GM15510 (cell line): ENCODE results near the gene FRK.

Source experiments
- POLR2A ChIP-seq: IDR thresholded peaks from 3 replicates; pipeline ENCODE4 v1.6.1; 2011; ENCODE audit warnings: borderline replicate concordance; ENCODE audit not compliant: insufficient read length; ENCODE audit errors: extremely low read depth

Gene FRK

DNA sequence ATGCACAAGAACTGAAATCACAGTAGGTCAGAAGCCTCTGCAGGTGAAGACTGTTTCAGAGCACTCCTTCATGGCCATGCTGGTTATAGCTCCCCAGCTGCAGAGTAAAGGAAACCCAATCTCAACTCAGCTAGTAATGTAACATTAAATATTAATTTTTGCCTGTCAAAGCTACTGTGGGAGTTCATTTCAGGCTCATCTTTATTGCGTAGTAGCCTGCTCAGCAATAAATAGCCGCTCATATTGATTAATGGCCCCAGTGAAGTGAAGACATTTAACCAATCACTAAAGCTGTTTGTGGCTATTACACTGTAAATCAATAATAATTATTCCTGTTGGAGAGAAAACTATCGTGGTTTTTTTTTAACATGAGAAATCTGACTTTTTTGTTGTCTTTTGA is 101.7 kb downstream of the FRK start:
- TF ChIP-seq POLR2A: no peak

DNA sequence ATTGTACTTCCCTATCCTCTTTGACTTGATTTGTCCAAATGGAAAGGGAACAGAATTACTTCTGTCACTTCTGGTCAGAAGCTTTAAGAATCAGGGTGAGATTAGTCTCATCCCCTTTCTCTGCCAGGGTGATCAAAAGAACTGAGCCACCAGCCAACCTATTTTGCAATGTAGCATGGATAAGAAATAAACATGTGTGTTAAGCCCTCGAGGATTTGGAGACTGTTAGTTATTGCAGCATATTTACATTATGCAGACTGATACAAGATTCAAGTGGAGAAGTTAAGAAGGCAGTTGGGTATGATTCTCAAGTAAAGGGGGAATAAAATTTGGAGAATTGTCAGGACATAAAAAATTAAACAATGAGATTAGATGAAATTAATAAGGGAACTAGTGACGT is 106.0 kb downstream of the FRK start:
- TF ChIP-seq POLR2A: no peak

DNA sequence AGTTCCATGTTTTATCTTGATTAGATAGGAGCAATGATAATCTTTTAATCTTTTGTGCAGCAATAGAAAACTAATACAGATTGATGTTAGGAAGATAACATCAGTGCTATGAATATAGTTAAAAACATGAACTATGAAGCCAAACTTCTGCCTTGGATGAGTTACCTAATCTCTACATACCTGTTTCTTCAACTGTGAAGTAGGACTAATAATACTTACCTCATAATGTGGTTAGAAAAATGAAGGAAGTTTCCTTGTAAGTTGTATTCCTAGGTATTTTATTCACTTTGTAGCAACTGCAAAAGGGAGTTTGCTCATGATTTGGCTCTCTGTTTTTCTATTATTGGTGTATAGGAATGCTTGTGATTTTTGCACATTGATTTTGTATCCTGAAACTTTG is 111.9 kb downstream of the FRK start:
- TF ChIP-seq POLR2A: no peak

DNA sequence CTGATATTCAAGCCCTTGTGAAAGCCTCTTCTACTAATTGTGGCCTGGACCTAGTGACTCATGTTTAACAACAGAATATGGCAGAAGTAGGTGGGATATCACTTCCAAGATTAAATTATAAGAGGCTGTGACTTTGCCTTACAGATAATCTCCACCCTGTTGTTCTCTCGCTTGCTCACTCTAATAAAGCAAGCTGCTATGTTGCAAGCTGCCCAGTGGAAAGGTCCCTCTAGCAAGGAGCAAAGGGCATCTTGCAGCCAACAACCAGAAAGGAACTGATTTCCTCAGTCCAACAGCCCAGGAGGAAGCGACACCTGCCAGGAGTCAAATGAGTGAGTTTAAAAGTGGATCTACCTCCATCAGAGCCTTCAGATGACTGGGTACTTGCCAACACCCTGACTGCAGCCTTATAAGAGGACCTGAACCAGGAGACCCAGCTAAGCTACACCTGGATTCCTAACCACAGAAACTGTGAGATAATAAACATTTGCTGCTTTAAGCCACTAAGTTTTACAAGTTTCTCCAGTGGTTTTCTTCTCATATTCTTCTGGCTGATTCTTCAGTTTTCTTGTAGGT is 112.6 kb downstream of the FRK start:
- TF ChIP-seq POLR2A: no peak

- no peak for TF ChIP-seq POLR2A
These were observed 114.9 kb downstream of the FRK start for GRCh38 chr6:115945812-115946211.

- TF ChIP-seq POLR2A: no peak
These were observed 115.4 kb downstream of the FRK start for GRCh38 chr6:115945306-115945705.

GRCh38 chr6:115935361-115935760 is 125.3 kb downstream of the FRK start:
- TF ChIP-seq POLR2A: no peak

DNA sequence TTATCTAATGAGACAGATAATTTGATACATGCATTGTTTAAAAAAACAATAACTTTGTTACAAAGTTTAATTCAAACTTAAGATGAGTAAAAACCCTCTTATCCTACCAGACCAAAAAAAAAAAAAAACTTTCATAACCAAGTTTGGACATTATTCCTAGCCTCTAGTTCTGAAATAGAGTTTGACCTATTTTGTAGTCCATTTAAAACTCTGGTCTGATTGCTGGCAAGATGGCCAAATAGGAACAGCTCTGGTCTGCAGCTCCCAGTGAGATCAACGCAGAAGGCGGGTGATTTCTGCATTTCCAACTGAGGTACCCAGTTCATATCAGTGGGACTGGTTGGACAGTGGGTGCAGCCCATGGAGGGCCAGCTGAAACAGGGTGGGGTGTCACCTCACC is 125.9 kb downstream of the FRK start:
- no peak for TF ChIP-seq POLR2A

DNA sequence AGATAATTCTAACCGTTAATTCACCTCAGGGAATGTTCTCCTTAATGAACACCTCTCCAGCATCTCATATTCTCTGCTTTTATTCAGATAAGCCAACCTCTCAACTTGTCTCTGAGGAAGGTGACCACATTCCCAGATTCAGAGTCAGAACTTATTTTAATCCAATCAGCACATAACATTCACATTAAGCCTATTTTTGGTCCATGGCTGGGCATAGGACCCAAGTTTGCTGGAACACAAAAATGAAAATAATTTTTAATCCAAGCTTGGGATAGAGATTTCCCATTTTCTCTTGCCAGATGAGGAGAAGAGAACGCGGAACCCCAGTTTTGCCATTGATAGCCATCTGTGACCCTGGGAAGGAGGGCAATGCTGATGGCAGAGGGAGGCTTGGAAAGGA is 126.5 kb downstream of the FRK start:
- TF ChIP-seq POLR2A: no peak

- no peak for TF ChIP-seq POLR2A
These were observed 128.2 kb downstream of the FRK start for GRCh38 chr6:115932481-115932880.

- TF ChIP-seq POLR2A: no peak
These were observed 137.7 kb downstream of the FRK start for GRCh38 chr6:115922971-115923370.

- TF ChIP-seq POLR2A: no peak
These were observed 146.6 kb downstream of the FRK start for GRCh38 chr6:115914098-115914497.

DNA sequence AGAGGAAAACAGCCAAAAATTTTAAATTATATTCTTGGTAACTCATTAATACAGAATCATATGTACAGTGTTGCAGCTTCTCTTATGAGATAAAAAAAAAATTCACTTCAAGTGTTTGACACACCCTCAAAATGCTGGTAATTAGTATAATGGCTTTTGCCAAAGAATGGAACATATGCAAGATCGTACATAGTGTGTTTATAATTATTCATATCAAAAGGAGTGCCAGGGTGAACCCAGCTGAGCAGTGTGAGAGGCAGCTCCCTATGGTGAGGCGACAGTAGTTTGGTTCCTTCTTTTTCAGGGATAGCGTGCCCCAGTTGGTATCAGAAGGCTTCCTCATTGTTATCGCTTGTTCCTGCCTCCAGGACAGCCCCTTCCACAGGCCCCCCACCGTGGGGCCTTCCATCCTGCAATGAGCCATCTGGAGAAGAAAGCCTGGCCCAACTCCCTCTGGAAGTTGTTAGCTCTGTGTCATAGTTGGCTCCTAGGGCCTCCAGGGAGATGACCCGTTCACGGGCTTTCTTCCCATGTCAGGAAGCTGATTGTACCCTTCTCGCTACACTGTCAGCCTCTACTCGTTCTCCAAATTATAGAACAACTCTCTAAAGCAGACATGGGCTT is 150.7 kb downstream of the FRK start:
- no peak for TF ChIP-seq POLR2A

DNA sequence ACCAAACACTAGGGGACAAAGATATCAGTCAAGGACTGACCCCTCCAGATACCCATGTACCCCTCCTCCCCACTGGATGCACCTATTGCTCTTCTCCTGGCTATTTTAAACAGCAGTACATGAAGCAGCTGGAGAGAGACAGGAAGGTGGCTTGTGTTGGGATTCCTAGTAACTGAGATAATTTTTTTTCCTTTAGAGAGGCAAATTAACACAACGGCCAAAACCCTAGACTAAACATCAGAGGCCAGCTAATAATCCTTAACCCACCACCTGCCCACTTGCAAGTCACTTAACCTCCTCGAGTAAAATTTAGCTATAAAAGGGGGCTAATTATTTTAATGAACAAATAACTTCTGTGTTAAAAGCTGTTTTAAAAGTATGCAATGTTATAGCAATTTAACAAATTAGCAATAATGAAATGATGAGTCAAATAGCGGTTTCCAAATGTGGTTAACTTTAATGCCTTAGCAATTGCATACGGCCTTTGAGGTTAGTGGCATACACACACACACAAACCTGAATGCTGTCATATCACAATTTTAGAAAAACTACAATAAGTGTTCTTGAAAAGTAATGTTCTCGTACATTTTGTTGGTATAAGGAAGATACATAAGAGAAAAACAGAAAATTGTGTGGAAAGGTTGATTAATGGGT is 151.7 kb downstream of the FRK start:
- TF ChIP-seq POLR2A: no peak

DNA sequence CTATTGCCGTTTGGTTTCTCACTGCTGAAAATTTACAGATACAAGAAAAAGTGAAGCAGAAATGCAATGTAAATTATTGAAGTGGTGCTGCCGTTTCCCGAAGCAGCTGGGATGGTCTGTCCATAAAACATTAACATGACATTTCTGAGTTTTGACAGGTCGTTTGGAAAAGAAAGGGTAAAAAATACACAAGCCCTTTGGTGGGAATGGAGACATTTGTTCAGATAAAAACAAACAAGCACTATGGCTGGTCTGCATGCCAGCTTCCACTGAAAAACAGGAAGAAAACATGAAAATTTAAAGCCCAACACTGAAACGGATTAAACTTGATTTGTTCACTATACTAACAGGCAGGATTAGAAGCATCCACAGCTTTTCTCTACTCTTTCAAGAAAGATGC is 155.2 kb downstream of the FRK start:
- no peak for TF ChIP-seq POLR2A

DNA sequence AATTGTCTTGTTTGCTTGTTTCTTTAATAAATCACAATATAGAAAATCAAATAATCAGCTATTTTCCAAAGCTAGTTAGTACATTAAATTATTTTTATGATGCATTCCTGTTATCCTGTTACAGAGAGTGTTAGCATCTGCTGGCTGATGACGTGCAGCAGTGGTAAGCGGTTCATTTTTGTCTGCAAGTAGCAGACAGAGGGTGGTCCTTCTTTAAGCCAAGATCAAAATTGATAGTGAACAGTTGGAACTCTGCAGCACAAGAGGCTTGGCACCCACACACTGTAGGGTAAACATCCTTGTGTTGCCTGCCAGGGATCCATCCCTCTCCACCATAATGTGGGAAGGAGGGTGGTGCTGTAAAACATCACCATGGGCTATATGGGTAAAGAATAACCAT is 158.3 kb downstream of the FRK start:
- TF ChIP-seq POLR2A: no peak
